HL-60 (cell line): ENCODE results near the gene PLEKHG3.

Experiments used
- DNase-seq, 2 experiments: peaks; one replicate each; pipeline ENCODE4 v3.0.0-alpha.2; 2010 to 2020; ENCODE audit warnings: low read depth in 1 of 2, low spot score in 1 of 2
- H3K27ac ChIP-seq: fragments of 250-450 bp; sonication (Bioruptor Pico); replicated peaks from 2 replicates; pipeline ENCODE4 v1.5.1; 2020; ENCODE audit warnings: mild to moderate bottlenecking, moderate library complexity
- H3K27me3 ChIP-seq: fragments of 250-450 bp; sonication (Bioruptor Pico); 2 replicates; pipeline ENCODE4 v1.5.1; 2021; ENCODE audit warnings: mild to moderate bottlenecking, moderate library complexity; ENCODE audit not compliant: insufficient read depth, poor library complexity, severe bottlenecking
- H3K4me3 ChIP-seq: replicated peaks from 2 replicates; pipeline ENCODE4 v1.5.1; 2011; ENCODE audit warnings: mild to moderate bottlenecking, control low read depth, low read length; ENCODE audit not compliant: insufficient read depth
- CTCF ChIP-seq: IDR thresholded peaks from one replicate; pipeline ENCODE4 v1.5.1; 2011; ENCODE audit warnings: low read length, control low read depth, inconsistent platforms; ENCODE audit not compliant: insufficient read depth
- GABPA ChIP-seq: IDR thresholded peaks from 2 replicates; pipeline ENCODE4 v1.6.1; 2012; ENCODE audit warnings: low read depth
- POLR2AphosphoS5 ChIP-seq: IDR thresholded peaks from 2 replicates; pipeline ENCODE4 v1.6.1; 2012; ENCODE audit warnings: low read depth
- SPI1 ChIP-seq: IDR thresholded peaks from 2 replicates; pipeline ENCODE4 v1.6.1; 2012; ENCODE audit warnings: low read depth, mild to moderate bottlenecking, borderline replicate concordance
- TF ChIP-seq, protein P1 (sequence below): IDR thresholded peaks from 2 replicates; pipeline ENCODE4 v1.6.1; 2012; ENCODE audit warnings: low read depth; ENCODE audit not compliant: insufficient replicate concordance

The PLEKHG3 gene

DNA sequence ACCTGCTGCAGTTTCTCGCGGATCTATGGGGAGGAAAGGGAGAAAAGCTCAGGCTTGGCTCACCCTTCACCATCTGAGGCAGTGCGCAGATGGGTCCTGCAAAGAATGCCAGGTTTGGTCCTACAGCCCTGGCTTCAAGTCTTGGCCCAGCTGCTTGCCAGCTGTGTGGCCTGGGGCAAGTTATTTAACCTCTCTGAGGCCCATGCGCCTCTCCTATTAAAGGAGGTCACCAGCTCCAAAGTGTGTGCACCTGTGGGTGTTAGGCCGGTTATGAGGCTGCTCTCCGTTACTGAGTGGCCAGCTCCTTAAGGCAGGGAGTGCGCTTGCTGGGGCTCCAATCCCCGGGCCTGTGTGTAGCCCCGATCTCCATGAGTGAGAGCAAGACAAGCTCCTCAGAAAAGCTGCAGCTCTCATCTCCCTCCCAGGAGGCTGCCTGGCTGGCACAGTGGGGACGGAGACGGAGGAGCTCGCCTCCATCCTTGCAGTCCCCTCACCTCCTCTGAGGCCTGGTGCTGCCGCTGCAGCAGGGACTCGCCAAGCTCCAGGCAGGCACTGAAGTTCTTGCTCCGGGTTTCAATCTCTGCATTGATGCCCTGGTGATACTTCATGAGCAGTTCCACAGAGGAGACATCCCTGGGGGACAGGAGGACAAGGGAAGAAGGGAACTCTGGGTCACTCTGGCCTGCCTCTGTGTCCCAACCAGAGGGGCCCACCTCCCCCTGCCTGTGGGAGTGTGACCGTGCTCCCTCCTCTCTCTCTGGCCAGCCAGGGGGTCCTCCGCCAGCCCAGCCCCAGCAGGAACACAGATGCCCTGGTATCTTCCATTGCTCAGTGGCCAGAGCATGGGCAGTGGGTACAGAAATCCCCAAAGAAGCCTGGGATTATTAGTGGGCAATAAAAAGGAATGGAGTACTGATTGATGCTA lies 65.1 kb downstream of the PLEKHG3 start:
- no peak for TF ChIP-seq POLR2AphosphoS5
- TF ChIP-seq CTCF: no peak
- no peak for TF ChIP-seq SPI1
- TF ChIP-seq, protein P1, sequence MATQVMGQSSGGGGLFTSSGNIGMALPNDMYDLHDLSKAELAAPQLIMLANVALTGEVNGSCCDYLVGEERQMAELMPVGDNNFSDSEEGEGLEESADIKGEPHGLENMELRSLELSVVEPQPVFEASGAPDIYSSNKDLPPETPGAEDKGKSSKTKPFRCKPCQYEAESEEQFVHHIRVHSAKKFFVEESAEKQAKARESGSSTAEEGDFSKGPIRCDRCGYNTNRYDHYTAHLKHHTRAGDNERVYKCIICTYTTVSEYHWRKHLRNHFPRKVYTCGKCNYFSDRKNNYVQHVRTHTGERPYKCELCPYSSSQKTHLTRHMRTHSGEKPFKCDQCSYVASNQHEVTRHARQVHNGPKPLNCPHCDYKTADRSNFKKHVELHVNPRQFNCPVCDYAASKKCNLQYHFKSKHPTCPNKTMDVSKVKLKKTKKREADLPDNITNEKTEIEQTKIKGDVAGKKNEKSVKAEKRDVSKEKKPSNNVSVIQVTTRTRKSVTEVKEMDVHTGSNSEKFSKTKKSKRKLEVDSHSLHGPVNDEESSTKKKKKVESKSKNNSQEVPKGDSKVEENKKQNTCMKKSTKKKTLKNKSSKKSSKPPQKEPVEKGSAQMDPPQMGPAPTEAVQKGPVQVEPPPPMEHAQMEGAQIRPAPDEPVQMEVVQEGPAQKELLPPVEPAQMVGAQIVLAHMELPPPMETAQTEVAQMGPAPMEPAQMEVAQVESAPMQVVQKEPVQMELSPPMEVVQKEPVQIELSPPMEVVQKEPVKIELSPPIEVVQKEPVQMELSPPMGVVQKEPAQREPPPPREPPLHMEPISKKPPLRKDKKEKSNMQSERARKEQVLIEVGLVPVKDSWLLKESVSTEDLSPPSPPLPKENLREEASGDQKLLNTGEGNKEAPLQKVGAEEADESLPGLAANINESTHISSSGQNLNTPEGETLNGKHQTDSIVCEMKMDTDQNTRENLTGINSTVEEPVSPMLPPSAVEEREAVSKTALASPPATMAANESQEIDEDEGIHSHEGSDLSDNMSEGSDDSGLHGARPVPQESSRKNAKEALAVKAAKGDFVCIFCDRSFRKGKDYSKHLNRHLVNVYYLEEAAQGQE: no peak
- TF ChIP-seq GABPA: no peak
- no peaks in the 10 kb centered on the region for H3K27me3 ChIP-seq
- H3K27ac ChIP-seq: no peak overlapping the region
- H3K4me3 ChIP-seq: no peak overlapping the region
- no peak for DNase-seq

GRCh38 chr14:64770751-64771150 lies 66.5 kb downstream of the PLEKHG3 start:
- Histone ChIP-seq H3K27ac (no peak overlapping the region), H3K4me3 (no peak overlapping the region), H3K27me3 (no peaks in the 10 kb centered on the region)
- TF ChIP-seq, protein P1: no peak
- TF ChIP-seq GABPA: no peak
- no peak for TF ChIP-seq SPI1
- no peak for TF ChIP-seq POLR2AphosphoS5
- no peak for TF ChIP-seq CTCF
- DNase-seq: no peak

DNA sequence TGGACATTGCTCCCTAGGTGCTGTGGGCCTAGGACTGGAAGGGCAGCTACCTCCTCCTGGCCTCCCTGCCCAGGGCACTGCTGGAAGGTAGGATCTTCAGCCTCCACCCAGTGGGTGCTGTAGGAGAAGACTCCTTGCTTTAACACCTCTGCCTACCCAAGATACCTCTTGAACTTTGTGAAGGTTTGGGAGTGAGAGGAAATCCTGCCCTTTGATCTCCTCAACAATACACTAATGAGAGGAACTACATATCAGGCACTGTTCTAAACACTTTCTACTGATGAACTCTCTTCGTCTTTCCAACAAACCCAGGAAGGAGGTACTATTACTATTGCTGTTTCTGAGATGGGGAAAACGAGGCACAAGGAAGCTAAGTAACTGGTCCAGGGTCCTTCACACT lies 66.9 kb downstream of the PLEKHG3 start:
- Histone ChIP-seq H3K27me3 (no peaks in the 10 kb centered on the region), H3K27ac (no peak overlapping the region), H3K4me3 (no peak overlapping the region)
- TF ChIP-seq POLR2AphosphoS5 (no peak), SPI1 (no peak), CTCF (no peak), GABPA (no peak)
- TF ChIP-seq, protein P1: no peak
- no peak for DNase-seq
